ENCODE results near the gene PVR.

- TF ChIP-seq EP300 (IDR thresholded peaks at IDR 0.05) (no peak), POLR2A (IDR thresholded peaks at IDR 0.05) (no peak)
- TF ChIP-seq, protein P1, sequence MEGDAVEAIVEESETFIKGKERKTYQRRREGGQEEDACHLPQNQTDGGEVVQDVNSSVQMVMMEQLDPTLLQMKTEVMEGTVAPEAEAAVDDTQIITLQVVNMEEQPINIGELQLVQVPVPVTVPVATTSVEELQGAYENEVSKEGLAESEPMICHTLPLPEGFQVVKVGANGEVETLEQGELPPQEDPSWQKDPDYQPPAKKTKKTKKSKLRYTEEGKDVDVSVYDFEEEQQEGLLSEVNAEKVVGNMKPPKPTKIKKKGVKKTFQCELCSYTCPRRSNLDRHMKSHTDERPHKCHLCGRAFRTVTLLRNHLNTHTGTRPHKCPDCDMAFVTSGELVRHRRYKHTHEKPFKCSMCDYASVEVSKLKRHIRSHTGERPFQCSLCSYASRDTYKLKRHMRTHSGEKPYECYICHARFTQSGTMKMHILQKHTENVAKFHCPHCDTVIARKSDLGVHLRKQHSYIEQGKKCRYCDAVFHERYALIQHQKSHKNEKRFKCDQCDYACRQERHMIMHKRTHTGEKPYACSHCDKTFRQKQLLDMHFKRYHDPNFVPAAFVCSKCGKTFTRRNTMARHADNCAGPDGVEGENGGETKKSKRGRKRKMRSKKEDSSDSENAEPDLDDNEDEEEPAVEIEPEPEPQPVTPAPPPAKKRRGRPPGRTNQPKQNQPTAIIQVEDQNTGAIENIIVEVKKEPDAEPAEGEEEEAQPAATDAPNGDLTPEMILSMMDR (IDR thresholded peaks at IDR 0.05): no peak
These were observed 27.9 kb upstream of the PVR start for GRCh38 chr19:44615863-44616247.

All from sigmoid colon (tissue), 4 donors.